Activated T-cell treated with anti-CD3 and anti-CD28 coated beads for 1 hour (primary cell): ENCODE results near the gene ZNF536.
"Not testable (repeated sequence)": the region's sequence is repeated elsewhere in the genome, so short reads cannot be mapped to it uniquely, and the experiment has no call there.

Experiments used
- DNase-seq: peaks from one replicate; pipeline ENCODE4 v3.0.0-alpha.2; 2020; ENCODE audit warnings: low read depth

ZNF536 gene

DNA sequence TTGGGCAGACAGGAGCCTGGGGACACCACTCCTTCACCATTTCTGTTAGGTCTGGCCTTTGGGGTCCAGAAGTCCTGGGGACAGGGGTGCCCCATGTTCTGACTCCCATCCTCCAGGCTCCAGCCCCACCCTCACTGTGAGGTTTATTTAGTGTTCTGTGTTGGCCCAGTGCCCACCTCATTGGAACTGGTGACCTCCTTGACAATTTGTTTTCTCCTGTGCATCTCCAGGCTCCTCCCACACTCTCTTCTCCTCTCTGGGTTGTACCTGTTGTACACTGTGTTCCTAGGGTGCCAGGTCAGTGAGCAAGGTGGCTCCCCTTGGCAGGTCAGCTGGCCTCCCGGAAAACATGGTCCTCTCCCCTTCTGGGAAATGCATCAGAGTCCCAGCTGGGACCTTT lies 110.8 kb downstream of the ZNF536 start:
- no peak for DNase-seq

DNA sequence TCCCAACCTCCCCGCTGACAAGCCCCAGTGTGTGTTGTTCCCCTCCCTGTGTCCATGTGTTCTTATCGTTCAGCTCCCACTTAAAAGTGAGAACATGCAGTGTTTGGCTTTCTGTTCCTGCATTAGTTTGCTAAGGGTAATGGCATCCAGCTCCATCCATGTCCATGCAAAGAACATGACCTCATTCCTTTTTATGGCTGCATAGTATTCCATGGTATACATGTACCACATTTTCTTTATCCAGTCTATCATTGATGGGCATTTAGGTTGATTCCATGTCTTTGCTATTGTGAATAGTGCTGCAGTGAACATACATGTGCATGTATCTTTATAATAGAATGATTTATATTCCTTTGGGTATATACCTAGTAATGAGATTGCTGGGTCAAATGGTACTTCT lies 114.1 kb downstream of the ZNF536 start:
- DNase-seq, result not testable (repeated sequence)

DNA sequence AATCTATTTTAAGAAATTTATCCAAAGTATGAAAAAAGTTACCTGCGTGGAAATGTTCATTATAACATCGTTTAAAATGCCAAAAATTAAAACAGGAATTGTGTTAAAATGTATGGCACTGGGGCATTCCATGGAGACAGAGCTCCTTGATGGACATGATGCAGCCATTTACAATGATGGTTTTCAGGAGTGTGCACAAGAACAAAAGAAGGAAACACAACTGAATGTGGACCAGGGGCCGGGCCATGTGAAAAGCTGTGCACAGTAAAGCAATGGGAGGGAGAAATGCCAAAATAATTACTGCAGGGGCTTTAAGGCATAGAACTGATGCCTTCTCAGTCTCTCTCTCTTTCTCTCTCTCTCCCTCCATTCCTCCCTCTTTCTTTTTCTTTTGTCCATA lies 115.0 kb downstream of the ZNF536 start:
- no peak for DNase-seq

DNA sequence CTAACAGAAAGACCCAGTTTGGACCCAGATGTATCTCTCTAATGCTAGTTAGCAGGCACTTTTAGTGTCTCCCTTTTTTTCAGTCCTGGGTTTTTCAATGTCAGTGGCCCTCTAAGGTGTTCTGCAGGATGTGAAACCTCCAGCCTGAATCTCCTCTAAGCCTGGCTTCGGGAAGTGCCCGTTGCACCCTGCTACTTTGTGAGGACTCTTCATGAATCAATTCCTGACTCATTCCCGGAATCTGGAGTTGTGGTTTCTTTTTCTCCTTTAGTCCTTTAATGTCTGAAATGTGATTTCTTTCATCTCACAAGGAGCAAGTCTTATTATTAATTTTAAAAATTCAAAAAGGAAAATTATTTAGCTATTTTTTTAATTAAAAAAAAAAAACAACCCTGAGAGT lies 116.0 kb downstream of the ZNF536 start:
- DNase-seq, result no peak

DNA sequence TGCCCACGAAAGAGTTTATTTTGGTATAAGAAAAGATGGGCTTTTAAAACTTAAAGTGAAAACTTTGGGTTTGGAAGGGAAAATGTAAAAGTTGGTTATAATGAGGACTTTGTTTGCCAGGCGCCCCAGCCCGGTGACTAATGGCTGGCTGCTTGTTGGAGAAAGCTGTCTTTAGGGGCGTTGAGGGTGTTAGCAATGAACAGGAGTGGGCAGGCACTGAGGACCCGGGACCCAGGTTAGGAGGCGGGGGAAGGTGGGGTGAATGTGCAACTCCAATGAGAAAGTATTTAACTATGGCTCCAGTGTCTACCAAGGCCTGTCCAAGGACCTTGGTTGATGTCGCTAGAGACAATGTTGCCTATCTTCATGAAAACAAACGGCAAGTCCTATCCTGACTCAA lies 118.6 kb downstream of the ZNF536 start:
- DNase-seq, result no peak

DNA sequence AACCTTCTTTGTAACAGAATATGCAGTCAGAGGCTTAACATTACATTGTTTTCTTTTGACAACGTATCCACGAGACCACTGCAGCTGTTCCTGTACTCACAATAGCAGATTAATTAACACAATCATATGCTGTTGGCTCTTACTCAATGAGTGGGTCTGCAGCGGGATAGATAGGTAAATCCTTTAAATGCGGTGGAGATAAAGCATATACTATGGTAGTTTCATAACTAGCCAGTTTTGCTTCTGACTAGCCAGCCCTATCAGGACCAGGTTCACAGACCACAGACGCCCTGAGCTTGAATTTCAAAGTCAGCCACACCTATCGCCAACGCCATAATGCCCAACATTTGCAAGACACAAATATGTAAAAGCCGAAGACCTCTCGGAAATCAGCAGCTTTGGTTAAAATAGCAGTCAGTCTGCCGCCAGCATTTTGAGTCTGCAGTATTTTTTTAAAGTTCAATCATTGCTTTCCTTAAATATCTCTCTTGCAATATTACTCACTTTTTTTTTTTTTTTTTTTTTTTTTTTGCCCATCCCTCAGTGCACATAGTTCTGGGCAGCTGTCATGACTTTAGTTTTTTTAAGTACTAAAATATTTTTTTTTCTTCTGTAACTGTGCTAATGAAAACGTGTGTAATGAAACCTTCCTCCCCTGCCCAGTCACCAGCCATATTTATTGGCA lies 120.5 kb downstream of the ZNF536 start:
- DNase-seq, result no peak

DNA sequence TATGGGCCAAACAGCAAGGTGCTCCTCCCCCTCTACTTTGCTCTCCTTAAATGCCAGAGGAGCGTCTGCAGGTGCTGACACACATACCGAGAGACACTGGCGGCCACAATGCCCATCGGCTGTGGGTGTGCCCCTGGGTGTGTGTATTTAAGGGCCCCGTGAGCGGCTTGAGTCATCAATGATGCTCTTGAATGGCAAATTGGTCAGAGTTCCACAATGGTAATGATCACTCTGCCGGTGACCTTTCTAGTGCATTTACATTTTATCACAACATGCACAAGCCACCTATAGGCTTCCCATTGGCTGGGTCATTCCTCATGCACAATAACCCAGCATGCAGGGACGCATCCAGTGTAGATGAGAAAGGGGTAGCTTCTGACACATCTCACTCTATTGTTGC lies 124.8 kb downstream of the ZNF536 start:
- DNase-seq, result no peak

DNA sequence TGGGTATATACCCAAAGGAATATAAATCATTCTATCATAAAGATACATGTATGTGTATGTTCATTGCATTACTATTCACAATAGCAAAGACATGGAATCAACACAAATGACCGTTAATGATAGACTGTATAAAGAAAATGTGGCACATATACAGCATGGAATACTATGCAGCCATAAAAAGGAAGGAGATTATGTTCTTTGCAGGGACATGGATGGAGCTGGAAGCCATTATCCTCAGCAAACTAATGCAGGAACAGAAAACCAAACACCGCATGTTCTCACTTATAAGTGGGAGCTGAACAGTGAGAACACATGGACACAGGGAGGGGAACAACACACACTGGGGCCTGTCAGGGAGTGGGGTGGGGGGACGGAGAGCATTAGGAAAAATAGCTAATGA lies 125.9 kb downstream of the ZNF536 start:
- DNase-seq, result not testable (repeated sequence)

DNA sequence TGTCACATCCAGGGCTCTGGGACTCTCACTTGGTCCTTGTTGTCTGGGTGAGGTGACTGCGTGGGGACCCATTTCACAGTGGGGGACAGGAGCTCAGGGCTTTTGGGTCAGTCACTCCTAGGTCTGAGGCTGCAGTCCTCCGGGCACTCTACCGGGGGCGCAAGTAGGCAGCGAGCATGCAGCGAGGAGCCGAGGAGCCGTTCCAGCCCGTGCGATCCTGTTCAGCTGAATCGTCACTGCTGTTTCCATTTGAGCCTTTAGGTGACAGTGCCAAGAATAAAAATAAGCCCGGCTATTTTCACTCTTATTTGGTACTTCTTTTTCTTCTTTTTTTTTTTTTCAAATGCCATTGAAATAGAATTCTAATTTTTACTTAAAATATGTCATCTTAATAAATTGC lies 126.5 kb downstream of the ZNF536 start:
- DNase-seq, result no peak

DNA sequence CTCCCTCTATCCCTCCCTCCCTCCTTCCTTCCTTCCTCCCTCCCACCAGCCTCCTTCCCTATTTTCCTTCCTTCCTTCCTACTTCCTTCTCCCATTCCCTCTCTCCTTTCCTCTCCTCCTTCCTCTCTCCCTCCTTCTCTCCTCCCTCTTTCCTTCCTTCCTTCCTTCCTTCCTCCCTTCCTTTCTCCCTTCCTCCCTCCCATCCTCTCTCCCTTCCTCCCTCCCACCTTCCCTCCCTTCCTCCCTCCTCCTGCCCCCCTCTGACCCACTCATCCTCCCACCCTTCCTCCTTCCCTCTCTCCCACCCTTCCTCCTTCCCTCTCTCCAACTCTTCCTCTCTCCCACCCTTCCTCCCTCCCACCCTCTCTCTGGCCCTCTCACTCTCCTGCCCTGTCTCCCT lies 132.1 kb downstream of the ZNF536 start:
- DNase-seq, result no peak

DNA sequence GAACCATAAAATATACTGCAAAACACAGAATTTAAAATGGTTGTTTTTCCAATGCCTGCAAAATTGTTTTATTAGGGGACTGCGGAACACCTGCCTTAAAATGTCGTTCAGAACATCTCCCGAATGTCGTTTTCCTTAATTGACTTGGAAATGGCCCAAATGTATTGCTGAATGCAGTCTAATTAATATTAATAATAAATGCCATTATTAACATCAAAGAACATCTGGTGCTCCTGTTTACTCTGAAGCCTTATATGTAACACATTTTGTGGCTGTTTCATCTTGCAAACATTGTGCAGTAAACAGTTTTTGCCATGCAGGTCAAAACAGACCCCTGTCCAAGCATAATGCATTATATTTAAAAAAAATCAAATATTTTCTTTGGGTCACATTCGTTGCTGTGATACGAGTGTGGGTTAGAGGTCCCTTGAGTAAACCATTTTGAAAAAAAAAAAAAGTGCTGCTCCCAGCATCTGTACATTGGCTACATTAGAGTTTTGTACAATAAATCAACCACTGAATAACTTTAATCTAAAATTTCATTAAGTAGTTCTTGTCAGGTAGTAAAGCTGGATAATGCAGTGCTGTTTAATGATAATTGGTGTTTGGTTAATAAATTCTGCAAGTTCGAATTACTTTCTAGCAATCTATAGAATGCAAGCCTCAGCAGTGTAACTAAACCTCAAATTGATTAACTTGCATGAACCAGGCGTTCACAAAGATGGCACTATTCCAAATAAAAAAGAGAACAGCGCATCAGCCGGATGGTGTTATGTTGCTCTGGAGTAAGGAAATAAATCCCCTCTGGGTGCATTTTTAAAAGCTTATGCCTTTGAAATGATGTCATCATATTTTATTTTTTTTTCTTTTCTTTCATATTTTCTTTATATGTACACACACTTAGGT lies 140.2 kb downstream of the ZNF536 start:
- no peak for DNase-seq

DNA sequence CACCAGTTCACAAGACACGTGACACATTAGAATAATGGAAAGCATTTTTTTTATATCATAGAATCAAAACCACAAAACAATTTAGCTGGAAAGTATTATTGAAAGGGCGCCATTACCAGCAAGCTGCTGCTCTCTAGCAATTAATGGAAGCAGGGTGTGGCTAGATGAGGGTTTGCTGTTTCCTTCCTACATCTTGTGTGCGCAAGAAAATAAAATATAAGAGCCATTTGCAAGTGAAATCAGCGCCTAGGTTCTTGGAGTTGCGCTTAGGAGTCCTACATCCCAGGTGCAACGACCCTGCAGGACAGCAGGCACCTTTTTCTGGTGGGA lies 140.9 kb downstream of the ZNF536 start:
- DNase-seq, result no peak

DNA sequence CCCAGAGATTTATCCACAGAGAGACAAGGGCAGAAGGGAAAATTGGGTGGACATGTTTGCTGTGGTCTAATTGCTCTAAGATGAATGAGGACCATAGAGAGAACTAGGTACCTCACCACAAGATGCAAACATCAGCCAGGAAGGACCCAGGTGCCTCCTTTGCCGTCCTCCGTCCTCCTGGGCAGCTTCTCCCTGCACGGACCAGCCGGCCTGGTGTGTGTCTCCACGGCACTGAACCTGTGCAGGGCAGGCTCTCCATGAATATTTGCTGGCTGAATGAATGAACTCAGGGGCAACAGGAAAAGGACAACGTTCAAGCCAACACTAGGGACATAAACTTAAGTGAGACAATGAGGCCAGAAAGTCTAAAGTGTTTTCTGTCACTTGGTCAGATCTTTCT lies 143.9 kb downstream of the ZNF536 start:
- DNase-seq, result no peak

DNA sequence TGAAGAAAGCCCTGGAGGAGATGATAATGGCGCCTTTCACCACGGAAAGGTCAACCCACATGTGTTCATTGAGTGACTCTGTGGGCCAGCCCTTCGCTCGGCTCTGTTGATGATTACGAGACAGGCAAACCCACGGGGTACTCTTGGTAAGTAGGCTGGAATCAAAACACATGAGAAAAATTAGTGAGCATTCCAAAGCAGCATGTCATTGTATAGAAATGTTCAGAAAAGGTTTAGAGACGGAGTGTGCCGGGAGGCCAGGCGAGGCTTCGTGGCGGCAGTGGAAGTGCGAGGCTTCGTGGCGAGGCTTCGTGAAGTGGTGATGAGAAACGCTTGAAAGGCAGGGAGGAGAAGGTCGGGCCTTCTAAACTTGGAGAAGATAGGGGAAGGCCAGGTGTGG lies 144.3 kb downstream of the ZNF536 start:
- DNase-seq, result no peak

DNA sequence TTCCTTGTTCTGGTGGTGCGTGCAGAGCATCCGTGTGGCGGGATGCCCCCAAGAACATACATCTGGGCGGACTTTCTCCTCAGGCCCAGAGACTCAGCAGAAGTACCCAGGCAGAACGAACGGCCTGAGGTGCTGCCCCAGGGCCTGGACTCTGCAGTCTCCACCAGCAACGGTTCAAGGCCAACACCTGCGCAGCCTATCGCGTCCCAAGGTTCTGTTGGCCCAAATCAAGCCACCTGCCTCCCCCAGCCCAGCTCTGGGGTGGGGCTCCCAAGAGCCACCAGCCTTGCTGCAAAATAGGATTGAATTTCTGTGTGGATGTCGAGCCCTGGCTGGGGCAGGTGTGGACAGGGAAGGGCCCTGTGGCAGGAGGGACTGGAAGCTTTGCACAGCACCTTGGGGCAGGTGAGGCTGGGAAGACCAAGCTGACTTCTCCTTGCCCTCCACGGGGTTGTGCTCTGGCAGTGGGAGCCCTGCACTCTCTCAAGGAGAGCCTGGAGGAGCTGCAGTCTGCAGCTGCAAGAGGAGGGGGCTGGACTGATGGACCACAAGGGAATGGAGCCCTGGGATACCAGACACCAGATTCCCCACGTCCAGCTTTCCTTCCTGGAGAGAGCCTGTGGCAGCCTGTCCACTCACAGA lies 146.9 kb downstream of the ZNF536 start:
- DNase-seq, result no peak

DNA sequence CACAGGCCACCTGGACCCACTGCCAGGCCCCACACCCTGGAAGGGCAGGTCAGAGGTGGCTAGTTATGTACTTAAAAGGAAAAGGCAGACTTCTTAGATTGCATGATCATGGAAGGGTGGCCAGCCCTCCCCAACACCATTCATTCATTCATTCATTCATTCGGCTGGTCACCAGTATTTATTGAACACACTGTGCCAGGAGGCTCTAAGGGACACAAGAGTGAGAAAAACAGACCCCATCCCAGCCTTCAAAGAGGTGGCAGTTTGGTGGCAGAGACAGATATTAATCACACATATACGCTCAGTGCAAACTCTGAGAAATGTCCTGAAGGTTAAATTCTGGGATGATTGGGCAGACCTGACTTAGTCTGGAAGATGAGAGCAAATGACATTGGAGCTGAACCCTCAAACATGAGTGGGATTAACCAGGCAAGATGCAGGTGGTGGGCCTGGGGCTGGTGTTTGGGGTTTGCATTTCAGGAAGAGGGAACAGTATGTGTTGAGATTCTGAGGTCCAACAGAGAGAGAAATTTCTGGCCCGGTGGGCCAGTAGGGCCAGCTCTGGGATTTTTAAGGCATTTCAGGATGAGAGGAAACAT lies 147.5 kb downstream of the ZNF536 start:
- no peak for DNase-seq

DNA sequence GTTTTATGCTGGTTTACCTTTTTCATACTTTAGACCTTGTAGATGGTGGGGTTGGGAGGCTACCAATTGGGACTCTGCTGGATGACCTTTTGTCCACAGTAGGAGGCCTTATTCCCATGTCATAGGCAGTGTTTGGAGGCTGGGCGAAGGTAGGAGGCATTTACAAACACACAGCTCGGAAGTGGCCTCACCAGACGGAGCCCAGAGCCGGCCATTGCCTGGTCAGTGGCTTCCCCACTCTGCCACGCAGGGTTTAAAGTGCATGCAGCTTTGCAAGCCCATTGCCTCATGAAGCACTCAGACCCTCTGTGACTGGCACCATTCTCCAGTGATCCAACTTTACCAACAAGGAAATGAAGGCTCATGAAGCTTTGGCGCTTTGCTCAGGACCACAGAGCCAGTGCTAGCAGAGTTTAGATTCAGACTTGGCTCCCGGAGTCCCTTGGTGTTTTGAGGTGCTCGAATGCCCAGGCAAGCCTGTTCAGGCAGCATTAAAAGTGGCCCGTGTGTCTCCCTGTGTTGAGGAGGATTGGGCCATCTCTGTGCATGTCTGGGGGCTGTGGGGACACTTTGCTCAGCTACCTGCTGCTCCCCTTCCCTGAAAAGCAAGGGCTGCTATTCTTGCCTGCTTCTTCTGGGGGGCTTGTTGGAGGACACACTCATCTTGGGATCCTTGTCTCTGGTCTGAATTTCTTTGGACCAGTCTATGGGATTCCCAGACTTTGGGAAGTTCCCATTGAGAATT lies 148.7 kb downstream of the ZNF536 start:
- no peak for DNase-seq

DNA sequence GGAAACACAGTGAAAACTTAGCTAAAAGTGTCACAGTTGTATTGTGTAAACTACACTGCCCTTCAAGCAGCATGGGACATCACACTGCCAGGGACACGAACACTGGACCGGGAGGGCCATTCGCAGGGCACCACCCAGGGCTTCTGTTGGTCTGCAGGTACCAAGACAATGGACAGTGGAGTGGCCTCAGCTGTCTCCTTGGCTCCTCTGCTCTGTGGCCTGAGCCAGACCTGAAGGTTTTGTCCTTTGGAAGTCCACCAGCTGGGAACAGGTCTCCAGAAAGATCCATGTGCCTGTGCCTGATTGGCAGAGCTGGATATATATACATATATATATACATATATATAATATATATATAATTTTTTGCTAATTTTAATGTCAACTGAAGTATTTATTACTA lies 149.8 kb downstream of the ZNF536 start:
- DNase-seq, result no peak

DNA sequence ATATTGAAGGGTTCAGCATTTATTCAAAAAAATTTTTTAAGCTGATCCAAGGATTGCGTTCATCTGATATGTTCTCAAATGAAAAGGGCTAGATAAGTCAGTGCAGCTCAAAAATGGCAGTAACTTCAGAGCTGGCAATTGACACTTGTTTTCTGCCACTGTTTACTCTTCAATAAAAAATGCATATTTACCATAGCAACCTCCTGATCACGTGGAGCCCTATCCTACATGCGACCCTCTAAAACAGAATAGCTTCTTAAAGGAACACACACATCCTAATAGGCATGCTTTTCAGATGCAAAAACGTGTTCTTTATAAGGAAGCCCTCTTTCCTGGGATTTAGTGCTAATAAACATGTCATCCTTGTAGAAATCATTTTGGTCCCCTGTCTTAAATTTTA lies 150.2 kb downstream of the ZNF536 start:
- DNase-seq, result no peak

DNA sequence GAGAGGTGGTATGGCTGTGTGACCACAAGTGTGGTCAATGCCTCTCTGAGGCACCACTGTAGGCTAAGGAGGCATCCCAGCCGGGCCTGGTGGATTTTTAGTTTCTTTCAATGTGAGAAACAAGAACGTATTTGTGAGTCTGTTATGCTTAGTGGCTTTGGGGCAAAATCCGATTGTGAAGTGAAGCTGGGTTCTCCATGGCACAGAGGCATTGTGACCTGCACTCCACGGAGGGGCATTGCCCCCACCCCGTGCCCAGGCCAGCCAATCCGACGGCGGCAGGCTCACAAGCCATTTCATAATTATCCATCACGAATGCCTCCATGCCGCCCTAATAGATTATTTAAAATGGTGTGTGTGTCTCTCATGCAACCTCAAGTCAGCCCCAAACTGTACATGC lies 151.6 kb downstream of the ZNF536 start:
- DNase-seq, result no peak

DNA sequence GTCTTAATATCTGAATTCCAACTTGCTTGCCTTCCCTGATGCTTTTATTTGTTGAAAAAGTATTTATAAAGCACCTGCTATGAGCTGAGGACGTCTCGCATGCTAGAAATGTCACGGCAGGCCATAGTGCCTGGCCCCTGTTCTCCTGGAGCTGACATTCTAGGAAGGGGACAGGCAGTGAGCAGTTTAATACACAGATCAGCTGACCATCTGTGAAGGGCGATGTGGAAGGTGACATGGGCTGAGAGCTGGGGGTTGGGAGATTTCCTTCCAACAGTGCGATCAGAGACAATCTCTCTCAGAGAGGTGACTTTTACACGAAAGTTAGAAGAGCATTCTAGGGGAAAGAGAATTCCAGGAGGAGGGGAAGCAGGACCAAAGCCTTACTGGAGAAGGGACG lies 153.2 kb downstream of the ZNF536 start:
- DNase-seq, result no peak

DNA sequence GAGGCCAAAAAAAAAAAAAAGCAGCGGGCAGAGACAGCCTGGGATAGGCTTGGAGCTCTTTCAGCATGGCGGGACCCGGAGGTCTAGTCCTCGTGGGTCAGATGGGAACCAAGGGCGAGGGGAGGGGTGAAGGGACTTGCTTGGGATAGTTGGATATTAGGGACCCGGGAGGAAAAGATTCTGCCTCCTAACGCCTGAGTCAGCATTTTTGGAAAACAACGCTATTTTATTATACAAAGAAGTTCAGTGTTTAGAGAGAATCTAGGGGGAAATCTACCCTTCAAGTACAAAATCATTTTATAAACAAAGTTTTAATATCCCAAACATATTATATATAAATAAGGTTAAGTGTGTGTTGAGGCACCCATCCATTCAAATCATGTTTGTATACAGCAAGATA lies 156.7 kb downstream of the ZNF536 start:
- DNase-seq, result no peak
